Measurements from ENCODE around the gene VMAC. TPM values are rescaled to one million over a fixed set of nuclear protein-coding genes. Genes with fewer than 3 reads are reported as not detected.

The VMAC gene
- total RNA-seq, 1 experiment from 2014 or later = 7.1 TPM

- no peak overlapping the region for H2AFZ ChIP-seq
- no peak for TF ChIP-seq EZH2 (IDR thresholded peaks at IDR 0.05; ENCODE audit: low read depth)
- TF ChIP-seq, protein P1, sequence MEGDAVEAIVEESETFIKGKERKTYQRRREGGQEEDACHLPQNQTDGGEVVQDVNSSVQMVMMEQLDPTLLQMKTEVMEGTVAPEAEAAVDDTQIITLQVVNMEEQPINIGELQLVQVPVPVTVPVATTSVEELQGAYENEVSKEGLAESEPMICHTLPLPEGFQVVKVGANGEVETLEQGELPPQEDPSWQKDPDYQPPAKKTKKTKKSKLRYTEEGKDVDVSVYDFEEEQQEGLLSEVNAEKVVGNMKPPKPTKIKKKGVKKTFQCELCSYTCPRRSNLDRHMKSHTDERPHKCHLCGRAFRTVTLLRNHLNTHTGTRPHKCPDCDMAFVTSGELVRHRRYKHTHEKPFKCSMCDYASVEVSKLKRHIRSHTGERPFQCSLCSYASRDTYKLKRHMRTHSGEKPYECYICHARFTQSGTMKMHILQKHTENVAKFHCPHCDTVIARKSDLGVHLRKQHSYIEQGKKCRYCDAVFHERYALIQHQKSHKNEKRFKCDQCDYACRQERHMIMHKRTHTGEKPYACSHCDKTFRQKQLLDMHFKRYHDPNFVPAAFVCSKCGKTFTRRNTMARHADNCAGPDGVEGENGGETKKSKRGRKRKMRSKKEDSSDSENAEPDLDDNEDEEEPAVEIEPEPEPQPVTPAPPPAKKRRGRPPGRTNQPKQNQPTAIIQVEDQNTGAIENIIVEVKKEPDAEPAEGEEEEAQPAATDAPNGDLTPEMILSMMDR (conservative IDR thresholded peaks at IDR 0.05) = no peak
- CTCF ChIA-PET = no interaction called here
- no peak for DNase-seq
- no peak overlapping the region for H3K4me3 ChIP-seq
- H3K79me2 ChIP-seq (ENCODE audit: low read depth) = peaks cover 29% of the 10 kb centered on the region
- no peaks in the 10 kb centered on the region for H3K36me3 ChIP-seq (ENCODE audit: low read depth)
- H3K4me2 ChIP-seq = no peak overlapping the region
- intact Hi-C loops (cut with micrococcal nuclease; ENCODE audit: unreplicated experiment) = no loop called here
- peaks cover 20% of the 10 kb centered on the region for H4K20me1 ChIP-seq (ENCODE audit: insufficient read depth)
- H3K9me3 ChIP-seq (ENCODE audit: insufficient read depth, low read depth) = no peaks in the 10 kb centered on the region
- no peak overlapping the region for H3K27ac ChIP-seq
- H3K9me2 ChIP-seq (ENCODE audit: insufficient read depth) = no peaks in the 10 kb centered on the region
- no peaks in the 10 kb centered on the region for H3K4me1 ChIP-seq (replicated peaks; ENCODE audit: insufficient read depth)
- no TSS peak for BruUV-seq (replicated peaks)
- POLR2A ChIA-PET (ENCODE audit: unreplicated experiment) = no interaction called here
- H3F3A ChIP-seq (ENCODE audit: insufficient read depth, low read depth) = no peaks in the 10 kb centered on the region
- no peaks in the 10 kb centered on the region for H3K27me3 ChIP-seq (ENCODE audit: insufficient read depth, low read depth)
These were observed 47.7 kb downstream of the VMAC start for GRCh38 chr19:5952193-5953029.

DNA sequence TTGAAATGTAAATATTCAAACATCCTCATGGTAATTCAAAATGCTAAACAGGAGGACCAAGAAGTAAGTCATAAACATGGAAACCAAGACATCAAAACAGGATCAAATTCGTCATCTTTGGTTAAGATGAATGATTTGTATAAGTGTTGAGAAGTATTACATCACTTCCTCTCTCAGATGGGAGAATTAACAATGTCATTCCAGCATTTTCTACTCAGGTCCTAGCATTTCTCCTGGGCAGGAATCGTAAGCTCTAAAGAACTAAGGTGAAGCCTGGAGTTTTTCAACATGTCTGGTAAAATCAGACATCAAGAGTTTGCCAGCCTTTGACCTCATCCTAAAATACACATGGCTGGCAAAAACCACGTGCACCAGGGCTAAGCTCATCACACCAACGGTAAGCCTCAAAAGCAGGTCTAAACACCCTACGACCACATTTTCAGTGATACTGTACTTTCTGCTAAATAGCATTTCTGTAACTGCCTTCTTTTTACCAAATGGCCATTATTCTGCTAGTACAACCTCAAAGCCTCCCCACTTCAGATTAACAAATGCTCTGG, 48.4 kb downstream of the VMAC start:
- ChIA-PET POLR2A (ENCODE audit: unreplicated experiment) (no interaction called here), CTCF (no interaction called here)
- no peaks in the 10 kb centered on the region for H3F3A ChIP-seq (ENCODE audit: insufficient read depth, low read depth)
- TF ChIP-seq, protein P1 (conservative IDR thresholded peaks at IDR 0.05) = no peak
- TF ChIP-seq EZH2 (IDR thresholded peaks at IDR 0.05; ENCODE audit: low read depth) = no peak
- H3K9me2 ChIP-seq (ENCODE audit: insufficient read depth) = no peaks in the 10 kb centered on the region
- no peak overlapping the region for H3K27ac ChIP-seq
- H3K4me2 ChIP-seq = no peak overlapping the region
- H3K9me3 ChIP-seq (ENCODE audit: insufficient read depth, low read depth) = no peaks in the 10 kb centered on the region
- BruUV-seq (replicated peaks) = no TSS peak
- peaks cover 36% of the 10 kb centered on the region for H3K79me2 ChIP-seq (ENCODE audit: low read depth)
- H3K4me3 ChIP-seq = no peak overlapping the region
- peaks cover 21% of the 10 kb centered on the region for H4K20me1 ChIP-seq (ENCODE audit: insufficient read depth)
- no peaks in the 10 kb centered on the region for H3K27me3 ChIP-seq (ENCODE audit: insufficient read depth, low read depth)
- intact Hi-C loops (cut with micrococcal nuclease; ENCODE audit: unreplicated experiment) = no loop called here
- no peak for DNase-seq
- H3K36me3 ChIP-seq (ENCODE audit: low read depth) = no peaks in the 10 kb centered on the region
- H3K4me1 ChIP-seq (replicated peaks; ENCODE audit: insufficient read depth) = no peaks in the 10 kb centered on the region
- H2AFZ ChIP-seq = no peak overlapping the region

DNA sequence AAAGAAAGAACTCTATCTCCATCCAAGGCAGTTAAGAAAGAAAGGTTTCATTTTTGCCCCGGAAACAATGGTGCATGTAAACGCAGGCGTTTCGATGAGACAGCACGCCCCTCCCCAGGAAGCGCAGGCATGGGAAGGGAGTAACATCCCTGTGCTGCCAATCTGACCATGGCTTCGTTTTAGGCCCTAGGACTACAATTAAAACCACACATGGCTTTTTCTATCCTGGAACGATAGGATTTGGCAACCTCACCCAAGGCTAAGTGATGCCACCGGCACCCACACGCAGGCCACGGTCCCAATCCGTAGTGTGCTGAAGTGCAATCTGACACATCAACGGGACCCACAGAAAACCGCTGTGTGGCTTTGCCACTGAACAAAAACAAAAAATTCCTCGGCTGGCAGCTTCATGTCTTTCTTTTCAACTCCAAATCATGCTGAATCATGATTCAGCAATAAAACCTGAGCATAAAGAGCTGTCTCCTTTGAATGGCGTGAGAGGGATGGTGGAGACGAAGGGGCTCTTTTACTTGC, 49.1 kb downstream of the VMAC start:
- H3K4me2 ChIP-seq = no peak overlapping the region
- H3K27me3 ChIP-seq (ENCODE audit: insufficient read depth, low read depth) = no peaks in the 10 kb centered on the region
- TF ChIP-seq, protein P1 (conservative IDR thresholded peaks at IDR 0.05) = no peak
- TF ChIP-seq EZH2 (IDR thresholded peaks at IDR 0.05; ENCODE audit: low read depth) = no peak
- ChIA-PET POLR2A (ENCODE audit: unreplicated experiment) (no interaction called here), CTCF (no interaction called here)
- H2AFZ ChIP-seq = no peak overlapping the region
- no peaks in the 10 kb centered on the region for H3K36me3 ChIP-seq (ENCODE audit: low read depth)
- H3F3A ChIP-seq (ENCODE audit: insufficient read depth, low read depth) = no peaks in the 10 kb centered on the region
- H3K4me3 ChIP-seq = no peak overlapping the region
- peaks cover 38% of the 10 kb centered on the region for H3K79me2 ChIP-seq (ENCODE audit: low read depth)
- H4K20me1 ChIP-seq (ENCODE audit: insufficient read depth) = peaks cover 27% of the 10 kb centered on the region
- H3K27ac ChIP-seq = no peak overlapping the region
- no peaks in the 10 kb centered on the region for H3K9me2 ChIP-seq (ENCODE audit: insufficient read depth)
- BruUV-seq (replicated peaks) = no TSS peak
- DNase-seq = no peak
- intact Hi-C loops (cut with micrococcal nuclease; ENCODE audit: unreplicated experiment) = no loop called here
- H3K9me3 ChIP-seq (ENCODE audit: insufficient read depth, low read depth) = no peaks in the 10 kb centered on the region
- H3K4me1 ChIP-seq (replicated peaks; ENCODE audit: insufficient read depth) = no peaks in the 10 kb centered on the region
